Loucy (cell line): Measurements from ENCODE around the gene USH1G.

Source experiments
- H2AFZ ChIP-seq: fragments of 200-600 bp; sonication (generic); 2 replicates; pipeline ENCODE4 v1.6.0; 2016; ENCODE audit warnings: antibody characterized with exemption, mild to moderate bottlenecking, low read length, moderate library complexity
- H3F3A ChIP-seq: fragments of 200-600 bp; 2 replicates; pipeline ENCODE4 v1.6.0; 2016; ENCODE audit warnings: antibody characterized with exemption, low read depth, mild to moderate bottlenecking
- H3K27me3 ChIP-seq: fragments of 200-600 bp; sonication (generic); 2 replicates; pipeline ENCODE4 v1.6.1; 2014; ENCODE audit warnings: low read length, mild to moderate bottlenecking; ENCODE audit not compliant: insufficient read depth, poor library complexity, severe bottlenecking
- H3K36me3 ChIP-seq: fragments of 200-600 bp; sonication (generic); 2 replicates; pipeline ENCODE4 v1.6.1; 2016; ENCODE audit warnings: low read length; ENCODE audit not compliant: insufficient read depth
- H3K4me1 ChIP-seq: fragments of 200-600 bp; sonication (generic); 2 replicates; pipeline ENCODE4 v1.5.1; 2014; ENCODE audit warnings: low read length, mild to moderate bottlenecking; ENCODE audit not compliant: insufficient read depth, poor library complexity, severe bottlenecking
- H3K4me2 ChIP-seq: fragments of 200-600 bp; sonication (generic); 2 replicates; pipeline ENCODE4 v1.6.0; 2014; ENCODE audit warnings: antibody characterized with exemption, low read length, low read depth, mild to moderate bottlenecking; ENCODE audit not compliant: poor library complexity, severe bottlenecking
- H3K4me3 ChIP-seq: fragments of 200-600 bp; sonication (generic); 2 replicates; pipeline ENCODE4 v1.5.1; 2014; ENCODE audit warnings: low read length, mild to moderate bottlenecking, mixed read lengths; ENCODE audit not compliant: poor library complexity, severe bottlenecking
- H3K79me2 ChIP-seq: fragments of 200-600 bp; sonication (generic); 2 replicates; pipeline ENCODE4 v1.6.1; 2014; ENCODE audit warnings: low read length; ENCODE audit not compliant: insufficient read depth
- H3K9ac ChIP-seq: fragments of 200-600 bp; sonication (generic); 2 replicates; pipeline ENCODE4 v1.6.0; 2014; ENCODE audit warnings: mild to moderate bottlenecking, low read depth, low read length, moderate library complexity; ENCODE audit not compliant: poor library complexity, severe bottlenecking
- H3K9me2 ChIP-seq: fragments of 200-600 bp; sonication (generic); replicated peaks from 2 replicates; pipeline ENCODE4 v1.6.1; 2016; ENCODE audit warnings: low read depth, low read length, mixed read lengths
- H3K9me3 ChIP-seq: fragments of 200-600 bp; sonication (generic); 2 replicates; pipeline ENCODE4 v1.6.1; 2014; ENCODE audit warnings: mild to moderate bottlenecking, antibody characterized with exemption, low read length, low read depth; ENCODE audit not compliant: insufficient read depth
- H4K20me1 ChIP-seq: fragments of 200-600 bp; sonication (generic); 2 replicates; pipeline ENCODE4 v1.6.0; 2014; ENCODE audit warnings: antibody characterized with exemption, low read length, mild to moderate bottlenecking; ENCODE audit not compliant: insufficient read depth, poor library complexity, severe bottlenecking
- EZH2phosphoT487 ChIP-seq: fragments of 200-600 bp; IDR thresholded peaks from 2 replicates; pipeline ENCODE4 v1.6.1; 2018; ENCODE audit warnings: antibody characterized with exemption, mild to moderate bottlenecking, moderate library complexity, borderline replicate concordance
- TF ChIP-seq, protein P1 (sequence below): fragments of 200-600 bp; sonication (generic); conservative IDR thresholded peaks from 2 replicates; pipeline ENCODE4 v1.5.1; 2014; ENCODE audit warnings: mild to moderate bottlenecking, antibody characterized with exemption, low read length

The USH1G gene

DNA sequence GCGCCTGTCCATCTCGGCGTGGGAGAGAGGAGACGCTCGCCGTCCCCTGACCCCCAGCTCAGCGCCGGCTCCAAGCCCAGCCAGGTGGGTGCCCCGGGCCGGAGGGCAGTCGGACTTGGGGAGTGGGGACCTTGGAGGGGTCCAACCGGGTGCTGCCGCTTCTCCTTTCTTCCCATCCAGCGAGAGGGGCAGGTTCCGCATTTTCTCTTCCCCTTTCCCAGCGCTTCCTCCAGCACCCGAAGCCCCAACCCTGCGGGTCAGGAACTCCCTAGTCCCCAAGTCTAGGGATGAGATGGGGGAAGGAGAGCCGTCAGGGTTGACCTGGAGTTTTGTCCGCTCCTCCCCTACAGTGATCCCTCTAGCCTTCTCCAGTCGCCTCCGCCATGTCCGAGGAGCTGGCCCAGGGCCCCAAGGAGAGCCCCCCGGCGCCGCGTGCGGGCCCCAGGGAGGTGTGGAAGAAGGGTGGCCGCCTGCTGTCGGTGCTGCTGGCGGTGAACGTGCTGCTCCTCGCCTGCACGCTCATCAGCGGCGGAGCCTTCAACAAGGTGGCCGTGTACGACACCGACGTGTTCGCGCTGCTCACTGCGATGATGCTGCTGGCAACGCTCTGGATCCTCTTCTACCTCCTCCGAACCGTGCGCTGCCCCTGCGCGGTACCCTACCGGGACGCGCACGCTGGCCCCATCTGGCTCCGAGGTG is 1.3 kb upstream of the USH1G start, which contains the start of gene OTOP2:
Gene OTOP2, plus strand, starts transcription at position 24 of the 699 bp plus-strand sequence. Its CDS starts 360 bp downstream, at position 384.
- Histone ChIP-seq H3K36me3 (no peaks in the 10 kb centered on the region), H3K27me3 (no peaks in the 10 kb centered on the region), H4K20me1 (no peaks in the 10 kb centered on the region), H3F3A (no peaks in the 10 kb centered on the region), H3K4me2 (no peak within 1 kb of the TSS), H3K4me3 (no peak within 1 kb of the TSS), H3K9me3 (no peaks in the 10 kb centered on the region), H2AFZ (no peak within 1 kb of the TSS), H3K79me2 (no peaks in the 10 kb centered on the region), H3K4me1 (no peaks in the 10 kb centered on the region), H3K9ac (no peak within 1 kb of the TSS), H3K9me2 (no peaks in the 10 kb centered on the region)
- no peak for TF ChIP-seq EZH2phosphoT487

DNA sequence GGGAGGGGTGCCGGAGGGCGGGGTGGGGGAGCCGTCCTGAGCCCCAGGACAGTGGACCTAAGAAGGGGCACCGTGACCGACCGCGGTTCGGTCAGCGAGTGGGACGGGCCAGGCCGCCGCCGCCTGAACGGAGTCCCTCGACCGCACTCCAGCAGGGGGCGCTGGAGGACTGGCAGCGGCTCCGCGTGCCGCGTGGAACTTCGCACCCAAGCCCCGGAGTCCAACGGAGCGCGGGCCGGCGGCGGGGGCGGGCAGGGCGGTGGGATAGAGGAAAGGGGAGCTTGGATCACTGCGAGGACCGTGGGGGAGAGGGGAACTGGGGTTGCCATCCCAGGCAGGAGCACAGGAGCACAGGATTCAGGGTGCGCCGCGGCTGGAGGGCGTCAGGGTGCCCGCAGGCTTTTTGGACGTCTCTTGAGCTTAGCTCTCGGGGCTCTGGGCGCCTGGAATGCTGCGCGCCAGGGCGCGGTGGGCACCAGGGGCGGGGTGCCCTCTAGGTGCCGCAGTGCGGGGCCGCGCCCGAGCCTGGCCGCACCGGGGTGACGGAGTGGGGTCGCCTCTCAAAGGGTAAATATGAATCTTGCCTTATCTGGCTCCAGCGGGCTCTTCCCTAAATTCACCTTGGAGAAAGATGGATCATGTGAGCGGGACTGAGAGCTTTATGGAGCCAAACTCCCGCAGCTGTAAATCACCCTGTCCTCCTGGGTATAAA is 639 bp upstream of the USH1G start:
- no peaks in the 10 kb centered on the region for H3F3A ChIP-seq
- TF ChIP-seq, protein P1, sequence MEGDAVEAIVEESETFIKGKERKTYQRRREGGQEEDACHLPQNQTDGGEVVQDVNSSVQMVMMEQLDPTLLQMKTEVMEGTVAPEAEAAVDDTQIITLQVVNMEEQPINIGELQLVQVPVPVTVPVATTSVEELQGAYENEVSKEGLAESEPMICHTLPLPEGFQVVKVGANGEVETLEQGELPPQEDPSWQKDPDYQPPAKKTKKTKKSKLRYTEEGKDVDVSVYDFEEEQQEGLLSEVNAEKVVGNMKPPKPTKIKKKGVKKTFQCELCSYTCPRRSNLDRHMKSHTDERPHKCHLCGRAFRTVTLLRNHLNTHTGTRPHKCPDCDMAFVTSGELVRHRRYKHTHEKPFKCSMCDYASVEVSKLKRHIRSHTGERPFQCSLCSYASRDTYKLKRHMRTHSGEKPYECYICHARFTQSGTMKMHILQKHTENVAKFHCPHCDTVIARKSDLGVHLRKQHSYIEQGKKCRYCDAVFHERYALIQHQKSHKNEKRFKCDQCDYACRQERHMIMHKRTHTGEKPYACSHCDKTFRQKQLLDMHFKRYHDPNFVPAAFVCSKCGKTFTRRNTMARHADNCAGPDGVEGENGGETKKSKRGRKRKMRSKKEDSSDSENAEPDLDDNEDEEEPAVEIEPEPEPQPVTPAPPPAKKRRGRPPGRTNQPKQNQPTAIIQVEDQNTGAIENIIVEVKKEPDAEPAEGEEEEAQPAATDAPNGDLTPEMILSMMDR: peak; percentile 41; the same call in 1 of the 2 replicates
- no peak for TF ChIP-seq EZH2phosphoT487
- H3K9me3 ChIP-seq: no peaks in the 10 kb centered on the region
- H3K4me1 ChIP-seq: no peaks in the 10 kb centered on the region
- no peak overlapping the region for H2AFZ ChIP-seq
- no peaks in the 10 kb centered on the region for H4K20me1 ChIP-seq
- H3K4me3 ChIP-seq: no peak overlapping the region
- H3K27me3 ChIP-seq: no peaks in the 10 kb centered on the region
- H3K79me2 ChIP-seq: no peaks in the 10 kb centered on the region
- no peak overlapping the region for H3K9ac ChIP-seq
- H3K9me2 ChIP-seq: no peaks in the 10 kb centered on the region
- H3K36me3 ChIP-seq: no peaks in the 10 kb centered on the region
- no peak overlapping the region for H3K4me2 ChIP-seq

DNA sequence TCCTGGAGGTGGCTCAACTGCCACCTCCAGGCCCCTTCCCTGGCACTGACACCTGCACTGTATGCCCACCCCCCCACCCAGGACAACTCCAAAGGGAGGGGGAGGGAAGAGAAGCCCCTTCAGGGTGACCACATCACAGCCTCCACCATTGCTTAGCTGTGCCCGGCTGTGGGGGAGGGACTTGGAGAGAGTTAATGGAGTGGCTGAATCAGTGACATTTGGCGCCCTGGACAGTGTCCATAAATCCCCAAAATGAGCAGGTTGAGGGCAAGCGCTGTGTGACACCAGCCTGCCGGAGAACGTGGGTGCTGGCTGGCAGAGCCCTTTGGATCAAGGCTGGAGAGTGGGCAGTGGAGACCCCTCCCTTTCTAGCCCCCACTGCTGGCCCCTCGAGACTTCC is 883 bp downstream of the USH1G start:
- Histone ChIP-seq H2AFZ (no peak overlapping the region), H4K20me1 (no peaks in the 10 kb centered on the region), H3K36me3 (no peaks in the 10 kb centered on the region), H3K79me2 (no peaks in the 10 kb centered on the region), H3F3A (no peaks in the 10 kb centered on the region), H3K4me2 (no peak overlapping the region), H3K27me3 (no peaks in the 10 kb centered on the region), H3K9me2 (no peaks in the 10 kb centered on the region), H3K4me1 (no peaks in the 10 kb centered on the region), H3K4me3 (no peak overlapping the region), H3K9ac (no peak overlapping the region), H3K9me3 (no peaks in the 10 kb centered on the region)
- TF ChIP-seq EZH2phosphoT487: no peak
- TF ChIP-seq, protein P1: no peak
